GM10266 (cell line): ENCODE results near the gene MAP1LC3B2.
A peak's percentile ranks its signal among the peaks of the same experiment; 100 is the strongest.

Source experiments
- DNase-seq: peaks from one replicate; pipeline ENCODE4 v3.0.0; 2012; ENCODE audit errors: extremely low spot score
- TF ChIP-seq, protein P1 (sequence below): IDR thresholded peaks from 2 replicates; pipeline ENCODE4 v1.5.1; 2012; ENCODE audit warnings: mild to moderate bottlenecking, low read depth; ENCODE audit not compliant: control insufficient read depth, insufficient read depth; ENCODE audit errors: missing control alignments

Gene MAP1LC3B2

GRCh38 chr12:116542345-116542956 lies 16.7 kb upstream of the MAP1LC3B2 start:
- TF ChIP-seq, protein P1, sequence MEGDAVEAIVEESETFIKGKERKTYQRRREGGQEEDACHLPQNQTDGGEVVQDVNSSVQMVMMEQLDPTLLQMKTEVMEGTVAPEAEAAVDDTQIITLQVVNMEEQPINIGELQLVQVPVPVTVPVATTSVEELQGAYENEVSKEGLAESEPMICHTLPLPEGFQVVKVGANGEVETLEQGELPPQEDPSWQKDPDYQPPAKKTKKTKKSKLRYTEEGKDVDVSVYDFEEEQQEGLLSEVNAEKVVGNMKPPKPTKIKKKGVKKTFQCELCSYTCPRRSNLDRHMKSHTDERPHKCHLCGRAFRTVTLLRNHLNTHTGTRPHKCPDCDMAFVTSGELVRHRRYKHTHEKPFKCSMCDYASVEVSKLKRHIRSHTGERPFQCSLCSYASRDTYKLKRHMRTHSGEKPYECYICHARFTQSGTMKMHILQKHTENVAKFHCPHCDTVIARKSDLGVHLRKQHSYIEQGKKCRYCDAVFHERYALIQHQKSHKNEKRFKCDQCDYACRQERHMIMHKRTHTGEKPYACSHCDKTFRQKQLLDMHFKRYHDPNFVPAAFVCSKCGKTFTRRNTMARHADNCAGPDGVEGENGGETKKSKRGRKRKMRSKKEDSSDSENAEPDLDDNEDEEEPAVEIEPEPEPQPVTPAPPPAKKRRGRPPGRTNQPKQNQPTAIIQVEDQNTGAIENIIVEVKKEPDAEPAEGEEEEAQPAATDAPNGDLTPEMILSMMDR: no peak
- DNase-seq: no peak

DNA sequence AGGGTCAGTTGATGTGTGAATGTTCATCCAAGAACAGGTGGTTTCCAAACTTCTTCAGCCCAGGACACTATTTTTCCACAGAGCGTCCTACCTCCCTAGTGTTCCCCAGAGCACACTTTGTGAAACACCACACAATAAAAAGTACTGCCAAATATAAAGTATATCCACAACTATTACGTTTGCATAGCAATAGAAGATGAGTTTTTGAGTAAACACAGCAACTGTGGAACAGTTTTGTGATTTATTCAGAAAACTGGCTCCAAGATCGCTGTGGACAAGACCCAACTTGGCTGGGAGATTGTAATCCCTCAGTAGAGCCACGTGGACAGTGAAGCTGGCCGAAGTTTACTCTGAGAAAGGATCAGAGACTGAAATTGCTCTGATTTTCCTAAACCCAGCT lies 14.5 kb upstream of the MAP1LC3B2 start:
- no peak for DNase-seq
- TF ChIP-seq, protein P1: no peak

- TF ChIP-seq, protein P1: no peak
These were observed 14.0 kb upstream of the MAP1LC3B2 start for GRCh38 chr12:116545144-116545543.

GRCh38 chr12:116545936-116546335 lies 13.2 kb upstream of the MAP1LC3B2 start:
- DNase-seq: no peak
- TF ChIP-seq, protein P1: no peak

More at GRCh38 chr12:116545144-116545543, 14.0 kb upstream of the MAP1LC3B2 start:
- no peak for DNase-seq

- DNase-seq: peak; percentile 53
- TF ChIP-seq, protein P1: no peak
These were observed 11.2 kb upstream of the MAP1LC3B2 start for GRCh38 chr12:116547955-116548501.

GRCh38 chr12:116549993-116550392 lies 9.2 kb upstream of the MAP1LC3B2 start:
- TF ChIP-seq, protein P1: no peak
- DNase-seq: no peak

- TF ChIP-seq, protein P1: no peak
- DNase-seq: no peak
These were observed 8.0 kb upstream of the MAP1LC3B2 start for GRCh38 chr12:116551151-116551550.
